Measurements from ENCODE around the gene NMD3. TPM values are rescaled to one million over a fixed set of nuclear protein-coding genes. Genes with fewer than 3 reads are reported as not detected.

NMD3 gene
- total RNA-seq, 1 experiment from 2014 or later: 55.6 TPM

- no CpG with 5 or more reads among the region's 2 CpGs for WGBS (ENCODE audit: extremely low coverage, insufficient read length, low lambda C conversion rate)
- Histone ChIP-seq H2BK15ac (ENCODE audit: low read depth, low read length) (no peak overlapping the region), H2AFZ (ENCODE audit: low read length) (no peak overlapping the region), H3K9me3 (ENCODE audit: control insufficient read depth, low read depth, low read length) (no peaks in the 10 kb centered on the region), H3T11ph (ENCODE audit: low read length) (no peak overlapping the region), H3K27me3 (ENCODE audit: insufficient read depth, low read length) (no peaks in the 10 kb centered on the region), H3K27ac (ENCODE audit: insufficient read length, low read depth, low read length) (no peak overlapping the region), H3K4ac (ENCODE audit: low read depth, low read length) (no peak overlapping the region), H2BK120ac (ENCODE audit: low read depth, low read length, poor library complexity, severe bottlenecking) (no peak overlapping the region), H3K14ac (ENCODE audit: insufficient read depth, low read length) (no peak overlapping the region), H4K8ac (replicated peaks; ENCODE audit: insufficient read length, low read depth, low read length) (no peak overlapping the region), H2BK20ac (ENCODE audit: low read depth, low read length, poor library complexity, severe bottlenecking) (no peak overlapping the region), H4K5ac (ENCODE audit: insufficient read length, low read depth, low read length) (no peak overlapping the region), H2AK5ac (ENCODE audit: insufficient read length, low read length) (no peak overlapping the region), H3K23me2 (ENCODE audit: insufficient read length, low read depth, low read length, poor library complexity, severe bottlenecking) (peaks cover 3% of the 10 kb centered on the region), H2BK12ac (ENCODE audit: insufficient read length, low read depth, low read length) (no peak overlapping the region), H3K18ac (ENCODE audit: insufficient read length, low read depth, low read length) (no peak overlapping the region), H3K23ac (ENCODE audit: insufficient read length, low read depth, low read length) (no peak overlapping the region), H4K20me1 (ENCODE audit: control insufficient read depth, insufficient read depth, insufficient read length) (no peaks in the 10 kb centered on the region), H3K4me1 (ENCODE audit: insufficient read depth, low read length) (no peaks in the 10 kb centered on the region), H3K4me2 (ENCODE audit: insufficient read depth, insufficient read length, low read length) (peak overlapping the region; percentile 64), H2BK5ac (ENCODE audit: insufficient read length, low read length) (no peak overlapping the region), H3K79me2 (ENCODE audit: insufficient read depth, low read length) (peaks cover 9% of the 10 kb centered on the region; the same call in 1 of the 2 replicates), H4K91ac (ENCODE audit: insufficient read length, low read depth, low read length) (no peak overlapping the region), H3K9ac (ENCODE audit: extremely low read depth, insufficient read length, low read length) (no peak overlapping the region), H3K79me1 (ENCODE audit: insufficient read depth, low read depth, low read length, poor library complexity, severe bottlenecking) (no peaks in the 10 kb centered on the region), H3K56ac (ENCODE audit: insufficient read length, low read depth, low read length) (no peak overlapping the region)
- H3K27me3 Mint-ChIP-seq (ENCODE audit: low read depth): no peaks in the 10 kb centered on the region
- peaks cover 16 to 19% of the 10 kb centered on the region in 2 experiments for H3K4me1 Mint-ChIP-seq
- H3K27ac Mint-ChIP-seq: peak overlapping the region in 1 of 3 experiments; percentile 35; a peak in 1 of 7 replicates
- no peak for TF ChIP-seq CTCF (conservative IDR thresholded peaks at IDR 0.05)
- peaks cover 2 to 3% of the 10 kb centered on the region in 2 experiments; a peak in 4 of 5 replicates for H3K9me3 Mint-ChIP-seq
- peaks cover 8 to 25% (median 18%) of the 10 kb centered on the region in 3 experiments for H3K36me3 Mint-ChIP-seq (ENCODE audit: insufficient read depth in 1 of 3, low read depth in 3 of 3)
- no peak for DNase-seq
- H3K4me3 Mint-ChIP-seq: peak overlapping the region; percentile 89 to 94
Measured at GRCh38 chr3:161222662-161223061, 1.6 kb downstream of the NMD3 start.
